ENCODE results near the gene HAVCR2.

DNA sequence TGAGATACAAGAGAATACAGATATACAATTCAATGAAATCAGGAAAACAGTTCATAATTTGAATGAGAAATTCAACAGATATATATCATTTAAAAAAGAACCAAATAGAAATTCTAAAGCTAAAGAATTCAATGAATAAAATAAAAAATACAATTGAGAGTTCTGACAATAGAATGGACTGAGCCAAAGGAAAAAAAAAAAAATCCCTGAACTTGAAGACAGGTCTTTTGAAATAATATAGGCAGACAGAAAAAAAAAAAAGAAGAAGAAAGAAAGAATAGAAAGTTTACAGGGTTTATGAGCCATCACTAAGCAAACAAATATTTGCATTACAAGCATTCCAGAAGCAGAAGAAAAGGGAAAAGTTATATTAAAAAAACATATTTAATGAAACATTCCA is 12.9 kb upstream of the HAVCR2 start:
- TF ChIP-seq, protein P1, sequence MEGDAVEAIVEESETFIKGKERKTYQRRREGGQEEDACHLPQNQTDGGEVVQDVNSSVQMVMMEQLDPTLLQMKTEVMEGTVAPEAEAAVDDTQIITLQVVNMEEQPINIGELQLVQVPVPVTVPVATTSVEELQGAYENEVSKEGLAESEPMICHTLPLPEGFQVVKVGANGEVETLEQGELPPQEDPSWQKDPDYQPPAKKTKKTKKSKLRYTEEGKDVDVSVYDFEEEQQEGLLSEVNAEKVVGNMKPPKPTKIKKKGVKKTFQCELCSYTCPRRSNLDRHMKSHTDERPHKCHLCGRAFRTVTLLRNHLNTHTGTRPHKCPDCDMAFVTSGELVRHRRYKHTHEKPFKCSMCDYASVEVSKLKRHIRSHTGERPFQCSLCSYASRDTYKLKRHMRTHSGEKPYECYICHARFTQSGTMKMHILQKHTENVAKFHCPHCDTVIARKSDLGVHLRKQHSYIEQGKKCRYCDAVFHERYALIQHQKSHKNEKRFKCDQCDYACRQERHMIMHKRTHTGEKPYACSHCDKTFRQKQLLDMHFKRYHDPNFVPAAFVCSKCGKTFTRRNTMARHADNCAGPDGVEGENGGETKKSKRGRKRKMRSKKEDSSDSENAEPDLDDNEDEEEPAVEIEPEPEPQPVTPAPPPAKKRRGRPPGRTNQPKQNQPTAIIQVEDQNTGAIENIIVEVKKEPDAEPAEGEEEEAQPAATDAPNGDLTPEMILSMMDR (IDR thresholded peaks at IDR 0.05) = no peak
- TF ChIP-seq GATA2 (CRISPR knock-in tag; IDR thresholded peaks at IDR 0.05) (no peak), SIN3A (IDR thresholded peaks at IDR 0.05; ENCODE audit: borderline replicate concordance, low read depth, low read length) (no peak), EP300 (IDR thresholded peaks at IDR 0.05; ENCODE audit: borderline replicate concordance in 1 of 2, low read depth in 1 of 2, low read length in 1 of 2) (no peak), POLR2AphosphoS5 (IDR thresholded peaks at IDR 0.05; ENCODE audit: low read depth, low read length) (no peak), FOXJ3 (CRISPR knock-in tag; IDR thresholded peaks at IDR 0.05) (no peak), SMC3 (IDR thresholded peaks at IDR 0.05; ENCODE audit: low read depth, low read length) (no peak), TEAD4 (IDR thresholded peaks at IDR 0.05; ENCODE audit: borderline replicate concordance, insufficient read depth) (no peak), EZH2phosphoT487 (IDR thresholded peaks at IDR 0.05; ENCODE audit: borderline replicate concordance, low read depth) (no peak)
- TF ChIP-seq, protein P2, sequence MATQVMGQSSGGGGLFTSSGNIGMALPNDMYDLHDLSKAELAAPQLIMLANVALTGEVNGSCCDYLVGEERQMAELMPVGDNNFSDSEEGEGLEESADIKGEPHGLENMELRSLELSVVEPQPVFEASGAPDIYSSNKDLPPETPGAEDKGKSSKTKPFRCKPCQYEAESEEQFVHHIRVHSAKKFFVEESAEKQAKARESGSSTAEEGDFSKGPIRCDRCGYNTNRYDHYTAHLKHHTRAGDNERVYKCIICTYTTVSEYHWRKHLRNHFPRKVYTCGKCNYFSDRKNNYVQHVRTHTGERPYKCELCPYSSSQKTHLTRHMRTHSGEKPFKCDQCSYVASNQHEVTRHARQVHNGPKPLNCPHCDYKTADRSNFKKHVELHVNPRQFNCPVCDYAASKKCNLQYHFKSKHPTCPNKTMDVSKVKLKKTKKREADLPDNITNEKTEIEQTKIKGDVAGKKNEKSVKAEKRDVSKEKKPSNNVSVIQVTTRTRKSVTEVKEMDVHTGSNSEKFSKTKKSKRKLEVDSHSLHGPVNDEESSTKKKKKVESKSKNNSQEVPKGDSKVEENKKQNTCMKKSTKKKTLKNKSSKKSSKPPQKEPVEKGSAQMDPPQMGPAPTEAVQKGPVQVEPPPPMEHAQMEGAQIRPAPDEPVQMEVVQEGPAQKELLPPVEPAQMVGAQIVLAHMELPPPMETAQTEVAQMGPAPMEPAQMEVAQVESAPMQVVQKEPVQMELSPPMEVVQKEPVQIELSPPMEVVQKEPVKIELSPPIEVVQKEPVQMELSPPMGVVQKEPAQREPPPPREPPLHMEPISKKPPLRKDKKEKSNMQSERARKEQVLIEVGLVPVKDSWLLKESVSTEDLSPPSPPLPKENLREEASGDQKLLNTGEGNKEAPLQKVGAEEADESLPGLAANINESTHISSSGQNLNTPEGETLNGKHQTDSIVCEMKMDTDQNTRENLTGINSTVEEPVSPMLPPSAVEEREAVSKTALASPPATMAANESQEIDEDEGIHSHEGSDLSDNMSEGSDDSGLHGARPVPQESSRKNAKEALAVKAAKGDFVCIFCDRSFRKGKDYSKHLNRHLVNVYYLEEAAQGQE (IDR thresholded peaks at IDR 0.05; ENCODE audit: low read depth, low read length) = no peak

Measured in SK-N-SH (cell line).